Measurements from ENCODE around the gene PTPRE. TPM values are rescaled to one million over a fixed set of nuclear protein-coding genes. Genes with fewer than 3 reads are reported as not detected.

Gene PTPRE
- total RNA-seq, 5 donors from 2014 or later (not counting 1 experiment from before 2014, with no cell fraction given): 23.2 to 69.2 (median 32.2) TPM

- Histone ChIP-seq H3K9me3 (no peaks in the 10 kb centered on the region), H3K4me3 (ENCODE audit: control insufficient read depth in 1 of 2, extremely low read depth in 1 of 2, low read length in 1 of 2) (no peak overlapping the region), H3K4me1 (ENCODE audit: control insufficient read depth in 1 of 2, extremely low read depth in 1 of 2, insufficient read depth in 2 of 2, low read length in 2 of 2) (peaks cover 37 to 74% of the 10 kb centered on the region in 2 experiments), H3K27ac (ENCODE audit: low read length) (no peak overlapping the region), H3K36me3 (ENCODE audit: control insufficient read depth in 2 of 2, extremely low read depth in 1 of 2, insufficient read depth in 1 of 2, low read length in 1 of 2) (peaks cover 40 to 70% of the 10 kb centered on the region in 2 donors), H3K27me3 (replicated peaks in 1 of 2; ENCODE audit: control insufficient read depth in 2 of 2, extremely low read depth in 1 of 2, insufficient read depth in 2 of 2, low read length in 1 of 2) (no peaks in the 10 kb centered on the region)
- WGBS (ENCODE audit: insufficient coverage): 86% methylated on average over 12 of the region's 13 CpGs
- Mint-ChIP-seq H3K27ac (peak overlapping the region in 1 of 2 donors; percentile 34), H3K27me3 (no peaks in the 10 kb centered on the region), H3K4me3 (no peak overlapping the region), H3K9me3 (no peaks in the 10 kb centered on the region), H3K4me1 (peaks cover 57 to 64% (median 63%) of the 10 kb centered on the region in 3 donors), H3K36me3 (peaks cover 29% of the 10 kb centered on the region)
- DNase-seq (no peak), ATAC-seq (replicated peaks in 1 of 4) (no peak)
- CTCF ChIA-PET: interaction anchor here in 1 of 2 donors (0.7 kb wide), 1 partner anchor 31 kb away, joined by 3 read pairs; no protein-coding TSS in a partner anchor
- POLR2A ChIA-PET: no interaction called here
These were observed 160.0 kb downstream of the PTPRE start for GRCh38 chr10:128066870-128067382.

GRCh38 chr10:128067691-128068397 is 160.9 kb downstream of the PTPRE start:
- Histone ChIP-seq H3K9me3 (no peaks in the 10 kb centered on the region), H3K36me3 (ENCODE audit: control insufficient read depth in 2 of 2, extremely low read depth in 1 of 2, insufficient read depth in 1 of 2, low read length in 1 of 2) (peaks cover 40 to 73% of the 10 kb centered on the region in 2 donors), H3K4me3 (ENCODE audit: control insufficient read depth in 1 of 2, extremely low read depth in 1 of 2, low read length in 1 of 2) (no peak overlapping the region), H3K27me3 (replicated peaks in 1 of 2; ENCODE audit: control insufficient read depth in 2 of 2, extremely low read depth in 1 of 2, insufficient read depth in 2 of 2, low read length in 1 of 2) (no peaks in the 10 kb centered on the region), H3K4me1 (ENCODE audit: control insufficient read depth in 1 of 2, extremely low read depth in 1 of 2, insufficient read depth in 2 of 2, low read length in 2 of 2) (peaks cover 31 to 65% of the 10 kb centered on the region in 2 experiments), H3K27ac (ENCODE audit: low read length) (no peak overlapping the region)
- no peak overlapping the region for H3K4me3 Mint-ChIP-seq
- H3K4me1 Mint-ChIP-seq: peaks cover 48 to 57% (median 54%) of the 10 kb centered on the region in 3 donors
- WGBS (ENCODE audit: insufficient coverage): 99% methylated on average over 18 of the region's 25 CpGs
- H3K9me3 Mint-ChIP-seq: no peaks in the 10 kb centered on the region
- ATAC-seq (replicated peaks in 1 of 4) (no peak), DNase-seq (no peak)
- H3K27me3 Mint-ChIP-seq: no peaks in the 10 kb centered on the region
- H3K27ac Mint-ChIP-seq: no peak overlapping the region
- CTCF ChIA-PET: no interaction called here
- peaks cover 36% of the 10 kb centered on the region for H3K36me3 Mint-ChIP-seq
- POLR2A ChIA-PET: no interaction called here

- CTCF ChIA-PET: interaction anchor here (0.6 to 3.0 kb wide), 30 partner anchors 10 to 165 kb away, joined by 3 to 89 read pairs (median 4); partner anchors contain the start of gene PTPRE (in 2 of the 2)
- H3K4me3 ChIP-seq (ENCODE audit: control insufficient read depth in 1 of 2, extremely low read depth in 1 of 2, low read length in 1 of 2): no peak overlapping the region
- H3K27ac ChIP-seq (ENCODE audit: low read length): no peak overlapping the region
- Mint-ChIP-seq H3K27me3 (no peaks in the 10 kb centered on the region), H3K27ac (no peak overlapping the region), H3K9me3 (no peaks in the 10 kb centered on the region), H3K4me3 (no peak overlapping the region), H3K4me1 (peaks cover 40 to 55% (median 46%) of the 10 kb centered on the region in 3 donors), H3K36me3 (peaks cover 44% of the 10 kb centered on the region)
- peaks cover 40 to 81% of the 10 kb centered on the region in 2 donors for H3K36me3 ChIP-seq (ENCODE audit: control insufficient read depth in 2 of 2, extremely low read depth in 1 of 2, insufficient read depth in 1 of 2, low read length in 1 of 2)
- H3K27me3 ChIP-seq (replicated peaks in 1 of 2; ENCODE audit: control insufficient read depth in 2 of 2, extremely low read depth in 1 of 2, insufficient read depth in 2 of 2, low read length in 1 of 2): no peaks in the 10 kb centered on the region
- no peak for ATAC-seq (replicated peaks in 1 of 4)
- H3K9me3 ChIP-seq: no peaks in the 10 kb centered on the region
- 94% methylated on average over 9 of the region's 19 CpGs for WGBS (ENCODE audit: insufficient coverage)
- no peak for DNase-seq
- POLR2A ChIA-PET: interaction anchor here (0.7 to 1.3 kb wide), 5 partner anchors 18 to 80 kb away, joined by 3 to 10 read pairs (median 3); no protein-coding TSS in a partner anchor
- H3K4me1 ChIP-seq (ENCODE audit: control insufficient read depth in 1 of 2, extremely low read depth in 1 of 2, insufficient read depth in 2 of 2, low read length in 2 of 2): peaks cover 23 to 57% of the 10 kb centered on the region in 2 experiments
These were observed 161.7 kb downstream of the PTPRE start for GRCh38 chr10:128068398-128069285.

- Mint-ChIP-seq H3K27ac (no peak overlapping the region), H3K4me3 (no peak overlapping the region)
- WGBS (ENCODE audit: insufficient coverage): 74% methylated on average over 20 of the region's 28 CpGs
These were observed 162.6 kb downstream of the PTPRE start for GRCh38 chr10:128069351-128070051.

GRCh38 chr10:128070161-128070560 is 163.3 kb downstream of the PTPRE start:
- Histone ChIP-seq H3K36me3 (ENCODE audit: control insufficient read depth in 2 of 2, extremely low read depth in 1 of 2, insufficient read depth in 1 of 2, low read length in 1 of 2) (peaks cover 40 to 95% of the 10 kb centered on the region in 2 donors), H3K4me1 (ENCODE audit: control insufficient read depth in 1 of 2, extremely low read depth in 1 of 2, insufficient read depth in 2 of 2, low read length in 2 of 2) (peaks cover 9 to 41% of the 10 kb centered on the region in 2 experiments), H3K27ac (ENCODE audit: low read length) (no peak overlapping the region), H3K4me3 (ENCODE audit: control insufficient read depth in 1 of 2, extremely low read depth in 1 of 2, low read length in 1 of 2) (no peak overlapping the region), H3K27me3 (replicated peaks in 1 of 2; ENCODE audit: control insufficient read depth in 2 of 2, extremely low read depth in 1 of 2, insufficient read depth in 2 of 2, low read length in 1 of 2) (no peaks in the 10 kb centered on the region), H3K9me3 (no peaks in the 10 kb centered on the region)
- DNase-seq (no peak), ATAC-seq (replicated peaks in 1 of 4) (no peak)
- Mint-ChIP-seq H3K4me1 (peaks cover 25 to 44% (median 31%) of the 10 kb centered on the region in 3 donors), H3K36me3 (peaks cover 58% of the 10 kb centered on the region), H3K27ac (no peak overlapping the region), H3K9me3 (no peaks in the 10 kb centered on the region), H3K27me3 (no peaks in the 10 kb centered on the region), H3K4me3 (no peak overlapping the region)
- CTCF ChIA-PET: interaction anchor here (0.7 to 3.0 kb wide), 5 partner anchors 10 to 164 kb away, joined by 3 to 89 read pairs (median 15); partner anchors contain the start of gene PTPRE (in 1 of the 2)
- POLR2A ChIA-PET: no interaction called here
- WGBS (ENCODE audit: insufficient coverage): 100% methylated on average over 3 of the region's 10 CpGs

More at GRCh38 chr10:128069351-128070051, 162.6 kb downstream of the PTPRE start:
- DNase-seq (peak; percentile 53 to 90 (median 74)), ATAC-seq (replicated peaks in 1 of 4) (peak; percentile 46 to 49 (median 48))
- peaks cover 15 to 48% of the 10 kb centered on the region in 2 experiments for H3K4me1 ChIP-seq (ENCODE audit: control insufficient read depth in 1 of 2, extremely low read depth in 1 of 2, insufficient read depth in 2 of 2, low read length in 2 of 2)
- no peak overlapping the region for H3K4me3 ChIP-seq (ENCODE audit: control insufficient read depth in 1 of 2, extremely low read depth in 1 of 2, low read length in 1 of 2)
- Mint-ChIP-seq H3K27me3 (no peaks in the 10 kb centered on the region), H3K9me3 (no peaks in the 10 kb centered on the region), H3K36me3 (peaks cover 51% of the 10 kb centered on the region), H3K4me1 (peaks cover 32 to 51% (median 37%) of the 10 kb centered on the region in 3 donors)
- no peaks in the 10 kb centered on the region for H3K27me3 ChIP-seq (replicated peaks in 1 of 2; ENCODE audit: control insufficient read depth in 2 of 2, extremely low read depth in 1 of 2, insufficient read depth in 2 of 2, low read length in 1 of 2)
- no peak overlapping the region for H3K27ac ChIP-seq (ENCODE audit: low read length)
- ChIA-PET POLR2A (interaction anchor here (0.7 to 1.3 kb wide), 5 partner anchors 19 to 81 kb away, joined by 3 to 10 read pairs (median 3); no protein-coding TSS in a partner anchor), CTCF (interaction anchor here (0.6 to 3.0 kb wide), 32 partner anchors 9 to 165 kb away, joined by 3 to 89 read pairs (median 4); partner anchors contain the start of gene PTPRE (in 2 of the 2))
- peaks cover 40 to 89% of the 10 kb centered on the region in 2 donors for H3K36me3 ChIP-seq (ENCODE audit: control insufficient read depth in 2 of 2, extremely low read depth in 1 of 2, insufficient read depth in 1 of 2, low read length in 1 of 2)
- H3K9me3 ChIP-seq: no peaks in the 10 kb centered on the region
